ENCODE data around the gene TMC5. TPM values are rescaled to one million over a fixed set of nuclear protein-coding genes. Genes with fewer than 3 reads are reported as not detected.

TMC5 gene
- total and polyA plus RNA-seq, 2 donors, result under 0.01 to 0.09 TPM

DNA sequence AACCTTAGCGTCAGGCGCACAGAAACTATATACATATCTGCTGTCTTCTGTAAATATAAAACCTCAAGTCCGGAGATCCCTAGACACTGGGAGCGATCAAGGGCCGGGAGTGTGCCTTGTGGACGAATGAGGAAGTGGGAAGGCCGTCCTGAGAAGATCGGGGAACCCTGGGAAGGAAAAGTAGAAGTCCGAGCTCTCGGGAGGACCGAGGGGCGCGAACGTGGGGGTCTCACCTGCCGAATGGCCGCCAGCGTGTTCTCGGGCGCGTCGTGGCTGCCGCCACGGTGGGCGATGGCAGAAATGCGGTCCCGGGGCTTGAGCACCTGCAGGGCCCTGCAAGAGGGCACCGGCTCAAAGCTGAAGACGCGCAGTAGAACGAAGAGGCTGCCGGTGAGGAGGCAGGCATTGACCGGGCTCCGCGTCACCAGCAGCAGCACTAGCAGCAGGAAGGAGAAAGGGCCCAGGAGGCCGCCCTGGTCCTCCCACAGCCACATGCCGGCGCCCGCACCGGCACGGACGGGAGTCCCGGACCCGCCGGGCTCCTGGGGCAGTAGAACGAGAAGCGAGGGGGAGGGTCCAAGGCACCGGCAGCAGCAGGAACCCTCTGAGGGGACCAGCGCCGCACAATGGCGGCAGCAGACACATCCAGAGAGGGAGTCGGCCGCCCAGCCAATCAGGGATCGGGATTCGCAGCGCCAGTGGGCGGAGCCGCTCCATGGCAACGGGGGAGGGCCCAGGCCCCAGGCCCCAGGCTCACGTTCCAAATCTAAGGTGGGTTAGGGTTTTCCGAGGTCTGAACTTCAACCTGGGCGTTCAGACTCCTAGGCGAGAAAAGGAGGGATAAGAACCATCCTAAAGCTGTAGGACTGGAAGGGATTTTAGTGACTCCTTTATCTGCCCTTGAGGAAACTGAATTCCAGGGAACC lies 104.1 kb downstream of the TMC5 start, which contains the start of gene GDE1:
Gene GDE1, minus strand, starts transcription at position 628 of the 926 bp plus-strand sequence. Its CDS starts 134 bp downstream, at position 494.
- Histone ChIP-seq H3K36me3 (ENCODE audit: control insufficient read depth in 2 of 2, insufficient read depth in 2 of 2, low read length in 1 of 2) (peaks cover 0 to 3% of the 10 kb centered on the region in 2 donors), H3K9me3 (ENCODE audit: control insufficient read depth in 2 of 2, insufficient read depth in 1 of 2, low read length in 1 of 2) (no peaks in the 10 kb centered on the region), H3K4me3 (ENCODE audit: low read length in 2 of 2) (peak within 1 kb of the TSS; percentile 85 to 88), H3K4me1 (ENCODE audit: control insufficient read depth in 2 of 2, insufficient read depth in 2 of 2, low read length in 2 of 2) (peaks cover 13 to 16% of the 10 kb centered on the region in 2 donors), H3K27me3 (ENCODE audit: control insufficient read depth in 2 of 2, insufficient read depth in 1 of 2, low read length in 1 of 2) (no peaks in the 10 kb centered on the region), H3K27ac (ENCODE audit: low read depth in 1 of 2, low read length in 1 of 2) (peak within 1 kb of the TSS; percentile 87)
- WGBS, result under 1% methylated on average over 62 of the region's 62 CpGs
- peak; percentile 78 to 96 (median 91) for DNase-seq (ENCODE audit: low read depth in 6 of 9, low spot score in 9 of 9)

DNA sequence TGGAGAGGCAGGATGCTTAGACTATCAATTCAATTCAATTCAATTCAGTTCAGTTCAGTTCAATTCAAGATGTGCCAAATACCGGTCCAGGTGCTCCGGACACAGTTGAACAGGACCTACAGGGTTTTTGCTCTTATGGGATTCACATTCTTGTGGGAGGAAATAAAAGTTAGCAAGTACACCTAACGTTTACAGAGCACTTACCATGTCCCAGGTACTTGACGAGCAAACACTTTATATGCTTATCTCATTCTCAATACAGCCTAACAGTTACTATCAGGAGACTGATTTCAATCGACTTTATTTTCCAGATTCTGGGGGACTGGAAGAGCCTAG lies 104.7 kb downstream of the TMC5 start:
- Histone ChIP-seq H3K9me3 (ENCODE audit: control insufficient read depth in 2 of 2, insufficient read depth in 1 of 2, low read length in 1 of 2) (no peaks in the 10 kb centered on the region), H3K27ac (ENCODE audit: low read depth in 1 of 2, low read length in 1 of 2) (peak overlapping the region in 1 of 2 donors; percentile 87), H3K4me1 (ENCODE audit: control insufficient read depth in 2 of 2, insufficient read depth in 2 of 2, low read length in 2 of 2) (peaks cover 13 to 16% of the 10 kb centered on the region in 2 donors), H3K27me3 (ENCODE audit: control insufficient read depth in 2 of 2, insufficient read depth in 1 of 2, low read length in 1 of 2) (no peaks in the 10 kb centered on the region), H3K4me3 (ENCODE audit: low read length in 2 of 2) (peak overlapping the region in 1 of 2 donors; percentile 88), H3K36me3 (ENCODE audit: control insufficient read depth in 2 of 2, insufficient read depth in 2 of 2, low read length in 1 of 2) (no peaks in the 10 kb centered on the region)
- peak in 1 of 9 donors; percentile 8 for DNase-seq (ENCODE audit: low read depth in 6 of 9, low spot score in 9 of 9)
- 63% methylated on average over 5 of the region's 5 CpGs for WGBS

DNA sequence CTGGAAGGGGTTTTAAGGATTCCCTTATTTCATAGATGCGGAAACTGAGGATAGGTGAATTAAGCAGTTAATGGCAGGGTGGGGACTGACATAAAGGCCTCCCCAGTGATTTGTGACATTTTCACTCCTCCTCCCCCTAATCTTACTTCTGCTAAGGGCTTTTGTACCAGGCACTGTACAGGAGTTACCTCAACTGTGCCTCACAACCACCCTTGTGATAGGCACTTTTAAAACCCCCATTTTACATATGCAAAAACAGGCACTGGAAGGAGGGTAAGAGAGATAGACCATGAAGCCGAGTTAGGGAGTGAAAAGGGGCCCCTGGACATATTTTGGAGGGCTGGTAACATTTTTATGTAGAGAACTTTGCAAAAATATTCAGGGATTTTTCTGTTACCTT lies 105.1 kb downstream of the TMC5 start:
- no peak for DNase-seq (ENCODE audit: low read depth in 6 of 9, low spot score in 9 of 9)
- Histone ChIP-seq H3K27ac (ENCODE audit: low read depth in 1 of 2, low read length in 1 of 2) (no peak overlapping the region), H3K36me3 (ENCODE audit: control insufficient read depth in 2 of 2, insufficient read depth in 2 of 2, low read length in 1 of 2) (no peaks in the 10 kb centered on the region), H3K27me3 (ENCODE audit: control insufficient read depth in 2 of 2, insufficient read depth in 1 of 2, low read length in 1 of 2) (no peaks in the 10 kb centered on the region), H3K9me3 (ENCODE audit: control insufficient read depth in 2 of 2, insufficient read depth in 1 of 2, low read length in 1 of 2) (no peaks in the 10 kb centered on the region), H3K4me1 (ENCODE audit: control insufficient read depth in 2 of 2, insufficient read depth in 2 of 2, low read length in 2 of 2) (peaks cover 13 to 16% of the 10 kb centered on the region in 2 donors), H3K4me3 (ENCODE audit: low read length in 2 of 2) (no peak overlapping the region)
- 98% methylated on average over 2 of the region's 2 CpGs for WGBS

DNA sequence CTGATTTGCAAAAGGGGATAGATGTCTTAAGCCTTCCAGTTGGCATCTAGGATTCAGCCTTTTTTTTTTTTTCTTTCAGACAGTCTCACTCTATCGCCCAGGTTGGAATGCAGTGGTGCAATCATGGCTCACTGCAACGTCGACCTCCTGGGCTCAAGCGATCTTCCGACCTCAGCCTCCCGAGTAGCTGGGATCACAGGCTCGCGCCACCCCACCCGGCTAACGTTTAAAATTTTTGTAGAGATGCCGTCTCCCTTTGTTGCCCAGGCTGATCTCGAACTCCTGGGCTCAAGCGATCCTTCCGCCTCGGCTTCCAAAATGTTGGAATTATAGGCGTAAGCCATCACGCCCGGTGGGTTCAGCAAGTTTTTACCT lies 105.5 kb downstream of the TMC5 start:
- H3K36me3 ChIP-seq (ENCODE audit: control insufficient read depth in 2 of 2, insufficient read depth in 2 of 2, low read length in 1 of 2), result peaks cover 0 to 2% of the 10 kb centered on the region in 2 donors
- H3K27me3 ChIP-seq (ENCODE audit: control insufficient read depth in 2 of 2, insufficient read depth in 1 of 2, low read length in 1 of 2), result no peaks in the 10 kb centered on the region
- DNase-seq (ENCODE audit: low read depth in 6 of 9, low spot score in 9 of 9), result peak in 1 of 9 donors; percentile 4
- peaks cover 13 to 16% of the 10 kb centered on the region in 2 donors for H3K4me1 ChIP-seq (ENCODE audit: control insufficient read depth in 2 of 2, insufficient read depth in 2 of 2, low read length in 2 of 2)
- H3K9me3 ChIP-seq (ENCODE audit: control insufficient read depth in 2 of 2, insufficient read depth in 1 of 2, low read length in 1 of 2), result no peaks in the 10 kb centered on the region
- H3K27ac ChIP-seq (ENCODE audit: low read depth in 1 of 2, low read length in 1 of 2), result no peak overlapping the region
- no peak overlapping the region for H3K4me3 ChIP-seq (ENCODE audit: low read length in 2 of 2)
- WGBS, result 83% methylated on average over 18 of the region's 18 CpGs

DNA sequence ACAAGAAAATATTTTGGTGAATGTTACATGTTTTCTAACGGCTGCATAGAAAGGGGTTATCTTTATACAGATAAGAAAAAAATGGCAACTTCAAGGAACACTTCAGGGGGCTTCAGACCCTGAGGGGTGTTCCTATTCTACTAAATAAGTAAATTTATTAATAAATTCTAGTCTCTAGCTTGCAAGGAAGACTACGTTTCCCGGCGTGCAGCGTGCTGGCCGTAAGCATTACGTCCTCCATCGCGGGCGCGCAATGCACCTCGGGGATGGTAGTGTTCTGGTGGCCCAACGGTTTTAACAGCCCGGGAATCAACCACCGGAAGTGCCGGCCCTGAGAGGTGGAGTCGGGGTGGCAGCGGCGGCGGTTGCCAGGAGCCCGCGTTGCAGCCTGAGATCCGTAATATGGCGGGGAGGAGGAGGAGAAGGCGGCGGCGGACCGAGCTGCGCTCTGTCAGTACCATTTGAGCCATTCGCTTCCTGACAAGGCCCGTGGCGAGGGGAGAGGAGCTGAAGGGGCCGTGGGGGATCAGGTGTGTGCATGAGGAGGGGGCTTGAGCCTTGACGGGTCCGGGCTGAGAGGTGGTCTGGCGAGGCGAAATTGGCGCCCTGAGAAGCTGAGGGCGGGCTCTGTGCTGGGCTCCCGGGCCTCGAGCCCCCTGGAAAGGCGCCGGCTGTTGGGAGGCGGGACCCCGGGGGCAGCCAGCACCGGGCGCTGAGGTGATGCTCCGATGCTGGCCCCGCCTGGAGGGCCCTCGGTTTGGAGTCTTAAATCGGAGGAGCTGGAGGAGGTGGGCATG lies 106.1 kb downstream of the TMC5 start, which contains the start of gene CCP110:
Gene CCP110, plus strand, starts transcription at position 384 of the 797 bp plus-strand sequence. CDS start 3,940 bp downstream, outside the sequence.
- peak within 1 kb of the TSS; percentile 71 to 76 for H3K27ac ChIP-seq (ENCODE audit: low read depth in 1 of 2, low read length in 1 of 2)
- H3K4me3 ChIP-seq (ENCODE audit: low read length in 2 of 2), result peak within 1 kb of the TSS; percentile 87 to 97
- H3K27me3 ChIP-seq (ENCODE audit: control insufficient read depth in 2 of 2, insufficient read depth in 1 of 2, low read length in 1 of 2), result no peaks in the 10 kb centered on the region
- H3K36me3 ChIP-seq (ENCODE audit: control insufficient read depth in 2 of 2, insufficient read depth in 2 of 2, low read length in 1 of 2), result peaks cover 0 to 8% of the 10 kb centered on the region in 2 donors
- 2% methylated on average over 51 of the region's 51 CpGs for WGBS
- peak; percentile 81 to 97 (median 92) for DNase-seq (ENCODE audit: low read depth in 6 of 9, low spot score in 9 of 9)
- H3K4me1 ChIP-seq (ENCODE audit: control insufficient read depth in 2 of 2, insufficient read depth in 2 of 2, low read length in 2 of 2), result peaks cover 13 to 16% of the 10 kb centered on the region in 2 donors
- H3K9me3 ChIP-seq (ENCODE audit: control insufficient read depth in 2 of 2, insufficient read depth in 1 of 2, low read length in 1 of 2), result no peaks in the 10 kb centered on the region

DNA sequence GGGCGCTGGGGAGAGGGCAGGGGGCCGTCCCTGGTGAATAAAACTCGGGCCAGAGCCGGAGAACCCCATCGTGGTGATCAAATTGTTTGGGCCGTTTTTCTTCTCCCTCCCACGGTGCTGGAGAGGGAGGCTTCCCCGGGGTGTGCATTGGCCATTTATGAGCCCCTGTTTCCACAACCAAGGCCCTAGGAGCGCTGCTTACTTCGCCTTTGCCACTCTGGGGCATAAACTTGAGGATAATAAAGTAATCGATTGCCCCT lies 106.6 kb downstream of the TMC5 start:
- WGBS, result under 1% methylated on average over 11 of the region's 11 CpGs
- Histone ChIP-seq H3K4me1 (ENCODE audit: control insufficient read depth in 2 of 2, insufficient read depth in 2 of 2, low read length in 2 of 2) (peaks cover 13 to 16% of the 10 kb centered on the region in 2 donors), H3K27ac (ENCODE audit: low read depth in 1 of 2, low read length in 1 of 2) (peak overlapping the region; percentile 71 to 76), H3K36me3 (ENCODE audit: control insufficient read depth in 2 of 2, insufficient read depth in 2 of 2, low read length in 1 of 2) (peaks cover 0 to 11% of the 10 kb centered on the region in 2 donors), H3K9me3 (ENCODE audit: control insufficient read depth in 2 of 2, insufficient read depth in 1 of 2, low read length in 1 of 2) (no peaks in the 10 kb centered on the region), H3K4me3 (ENCODE audit: low read length in 2 of 2) (peak overlapping the region; percentile 87 to 97), H3K27me3 (ENCODE audit: control insufficient read depth in 2 of 2, insufficient read depth in 1 of 2, low read length in 1 of 2) (no peaks in the 10 kb centered on the region)
- DNase-seq (ENCODE audit: low read depth in 6 of 9, low spot score in 9 of 9), result peak in 1 of 9 donors; percentile 17

DNA sequence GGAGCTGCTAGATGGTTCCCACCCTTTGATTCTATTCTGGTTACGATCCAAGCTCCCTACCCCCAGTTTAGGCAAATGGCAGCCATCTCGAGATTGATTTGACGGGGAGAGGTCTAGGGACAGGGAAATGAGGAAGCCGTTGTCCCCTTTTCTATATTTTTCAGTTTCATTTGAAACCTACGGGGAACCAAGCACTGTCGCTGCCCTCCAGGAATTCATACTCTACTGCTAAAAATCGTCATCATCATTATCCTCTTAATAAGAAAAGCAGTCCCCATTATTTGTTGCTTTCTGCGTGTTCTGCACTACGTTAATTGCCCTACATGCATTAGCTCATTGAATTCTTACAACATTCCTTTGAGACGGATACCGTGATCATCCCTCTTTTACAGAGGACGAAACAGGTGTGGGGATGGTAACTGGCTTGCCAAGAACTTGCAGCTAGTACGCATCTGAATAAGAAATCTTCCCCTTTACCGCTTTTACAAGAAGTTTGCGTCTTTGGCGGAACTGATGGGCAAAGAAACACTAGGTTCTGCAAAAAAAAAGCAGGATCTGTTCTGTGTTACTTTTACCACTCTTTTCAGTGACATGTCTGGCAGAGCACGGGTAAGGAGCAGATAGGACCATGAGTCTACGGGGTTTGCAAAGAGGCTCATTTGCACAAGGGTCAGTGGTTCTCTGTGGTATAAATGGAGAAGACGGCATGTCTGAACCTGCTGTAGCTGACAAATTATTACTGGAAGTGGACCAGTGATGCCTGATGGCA lies 107.1 kb downstream of the TMC5 start:
- DNase-seq (ENCODE audit: low read depth in 6 of 9, low spot score in 9 of 9), result peak in 5 of 9 donors; percentile 2 to 47 (median 19)
- 5% methylated on average over 19 of the region's 19 CpGs for WGBS
- no peaks in the 10 kb centered on the region for H3K9me3 ChIP-seq (ENCODE audit: control insufficient read depth in 2 of 2, insufficient read depth in 1 of 2, low read length in 1 of 2)
- H3K4me1 ChIP-seq (ENCODE audit: control insufficient read depth in 2 of 2, insufficient read depth in 2 of 2, low read length in 2 of 2), result peaks cover 13 to 16% of the 10 kb centered on the region in 2 donors
- peak overlapping the region; percentile 71 to 76 for H3K27ac ChIP-seq (ENCODE audit: low read depth in 1 of 2, low read length in 1 of 2)
- H3K27me3 ChIP-seq (ENCODE audit: control insufficient read depth in 2 of 2, insufficient read depth in 1 of 2, low read length in 1 of 2), result no peaks in the 10 kb centered on the region
- peaks cover 1 to 11% of the 10 kb centered on the region in 2 donors for H3K36me3 ChIP-seq (ENCODE audit: control insufficient read depth in 2 of 2, insufficient read depth in 2 of 2, low read length in 1 of 2)
- peak overlapping the region; percentile 87 to 97 for H3K4me3 ChIP-seq (ENCODE audit: low read length in 2 of 2)

DNA sequence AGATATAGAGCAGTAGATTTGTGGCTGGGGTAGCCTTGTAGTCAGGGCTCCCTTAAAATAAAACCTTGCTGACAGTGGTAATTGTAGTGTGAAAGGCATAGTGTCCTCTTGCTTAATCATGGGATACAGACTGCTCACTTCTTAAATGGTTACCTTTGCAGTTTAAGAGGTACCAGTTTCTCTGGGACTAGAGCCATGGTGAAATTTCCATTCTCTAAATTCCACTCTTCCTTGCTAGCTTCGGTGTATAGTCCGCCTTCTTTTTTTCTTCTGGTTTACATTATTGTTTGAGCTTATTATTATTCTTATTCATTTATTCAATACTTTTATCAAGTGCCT lies 107.7 kb downstream of the TMC5 start:
- H3K4me3 ChIP-seq (ENCODE audit: low read length in 2 of 2), result peak overlapping the region; percentile 87 to 97
- no peaks in the 10 kb centered on the region for H3K9me3 ChIP-seq (ENCODE audit: control insufficient read depth in 2 of 2, insufficient read depth in 1 of 2, low read length in 1 of 2)
- H3K27ac ChIP-seq (ENCODE audit: low read depth in 1 of 2, low read length in 1 of 2), result no peak overlapping the region
- H3K27me3 ChIP-seq (ENCODE audit: control insufficient read depth in 2 of 2, insufficient read depth in 1 of 2, low read length in 1 of 2), result no peaks in the 10 kb centered on the region
- no peak for DNase-seq (ENCODE audit: low read depth in 6 of 9, low spot score in 9 of 9)
- peaks cover 3 to 11% of the 10 kb centered on the region in 2 donors for H3K36me3 ChIP-seq (ENCODE audit: control insufficient read depth in 2 of 2, insufficient read depth in 2 of 2, low read length in 1 of 2)
- H3K4me1 ChIP-seq (ENCODE audit: control insufficient read depth in 2 of 2, insufficient read depth in 2 of 2, low read length in 2 of 2), result peaks cover 13 to 15% of the 10 kb centered on the region in 2 donors
- 97% methylated on average over 2 of the region's 2 CpGs for WGBS
